Kidney tubule cell (primary cell): ENCODE data around the gene LSM7.
"Not testable (repeated sequence)": the region's sequence is repeated elsewhere in the genome, so short reads cannot be mapped to it uniquely, and the experiment has no call there.

ENCODE experiments used
- DNase-seq: peaks from one replicate; pipeline ENCODE4 v3.0.0-alpha.2; 2018; ENCODE audit warnings: low spot score

LSM7 gene

DNA sequence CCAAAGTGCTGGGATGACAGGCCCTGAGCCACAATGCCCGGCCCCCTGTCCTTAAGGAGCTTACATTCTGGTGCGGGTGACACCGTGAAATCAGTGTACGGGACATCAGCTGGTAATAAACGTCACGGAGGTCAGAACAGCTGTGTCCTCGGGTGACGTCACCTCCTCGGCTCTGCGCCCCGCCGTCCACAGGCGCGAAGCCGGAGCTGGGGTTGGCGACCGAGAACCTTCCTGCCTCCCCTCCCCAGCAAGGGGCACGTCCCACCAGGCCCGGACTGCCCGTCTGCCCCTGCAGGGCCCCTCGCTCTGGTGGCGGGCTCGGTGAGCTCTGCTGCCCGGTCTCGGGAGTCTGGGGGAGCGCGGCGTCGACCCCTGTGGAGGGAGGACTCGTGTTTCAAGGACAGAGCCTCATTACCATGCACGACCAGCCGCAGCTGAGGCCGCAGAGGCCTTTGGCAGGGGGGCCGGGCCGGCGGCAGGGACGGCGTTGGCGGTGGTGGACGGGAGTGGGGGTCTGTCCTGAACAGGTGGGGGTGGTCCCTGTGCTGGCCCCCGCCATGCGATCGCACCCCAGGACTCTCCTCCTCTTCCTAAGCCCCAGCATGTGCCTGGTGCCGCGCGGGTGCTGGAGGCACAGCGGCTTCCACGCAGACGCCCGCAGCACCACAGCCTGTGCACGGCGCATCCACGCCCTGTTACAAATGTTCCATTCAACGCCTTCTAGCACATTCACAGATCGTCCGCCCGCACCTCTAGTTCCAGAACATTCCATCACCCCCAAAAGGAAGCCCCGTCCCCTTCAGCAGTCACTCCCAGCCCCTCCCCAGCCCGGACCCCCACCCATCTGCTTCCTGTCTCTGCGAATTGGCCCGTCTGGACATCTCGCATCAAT, 25.8 kb downstream of the LSM7 start:
- DNase-seq = no peak

DNA sequence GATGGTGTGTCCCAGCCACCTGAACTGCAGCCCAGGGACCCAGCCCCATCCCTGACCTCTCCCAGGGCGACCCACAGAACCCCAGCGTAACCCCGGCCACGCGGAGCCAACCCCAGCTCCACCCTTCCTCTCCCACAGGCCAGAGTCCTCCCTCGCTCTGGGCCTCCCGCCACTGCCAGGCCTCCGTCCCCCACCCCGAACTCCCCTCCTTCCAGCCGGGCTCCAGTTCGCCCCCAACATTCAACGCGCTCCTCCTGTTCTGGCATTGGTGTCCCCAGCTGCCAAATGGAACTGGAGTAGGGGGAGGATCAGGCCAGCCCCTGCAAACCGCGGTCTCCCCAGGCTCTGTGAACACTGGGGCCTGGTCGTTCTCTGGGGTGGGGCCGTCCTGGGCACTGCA, 27.9 kb downstream of the LSM7 start:
- no peak for DNase-seq

DNA sequence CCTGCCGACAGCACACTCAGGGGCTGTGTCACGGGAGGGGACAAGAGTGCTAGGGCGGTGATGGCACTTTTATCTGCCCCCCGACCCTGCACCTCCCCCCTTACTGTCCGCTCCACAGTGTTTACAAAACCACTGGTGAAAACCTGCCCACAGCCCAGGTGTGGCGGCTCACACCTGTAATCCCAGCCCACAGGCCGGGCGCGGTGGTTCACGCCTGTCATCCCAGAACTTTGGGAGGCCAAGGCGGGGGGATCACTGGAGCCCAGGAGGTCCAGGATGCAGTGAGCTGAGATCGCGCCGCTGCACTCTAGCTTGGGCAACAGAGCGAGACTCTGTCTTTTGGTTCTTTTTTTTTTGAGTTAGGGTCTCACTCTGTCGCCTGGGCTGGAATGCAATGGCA, 32.2 kb downstream of the LSM7 start:
- no peak for DNase-seq

DNA sequence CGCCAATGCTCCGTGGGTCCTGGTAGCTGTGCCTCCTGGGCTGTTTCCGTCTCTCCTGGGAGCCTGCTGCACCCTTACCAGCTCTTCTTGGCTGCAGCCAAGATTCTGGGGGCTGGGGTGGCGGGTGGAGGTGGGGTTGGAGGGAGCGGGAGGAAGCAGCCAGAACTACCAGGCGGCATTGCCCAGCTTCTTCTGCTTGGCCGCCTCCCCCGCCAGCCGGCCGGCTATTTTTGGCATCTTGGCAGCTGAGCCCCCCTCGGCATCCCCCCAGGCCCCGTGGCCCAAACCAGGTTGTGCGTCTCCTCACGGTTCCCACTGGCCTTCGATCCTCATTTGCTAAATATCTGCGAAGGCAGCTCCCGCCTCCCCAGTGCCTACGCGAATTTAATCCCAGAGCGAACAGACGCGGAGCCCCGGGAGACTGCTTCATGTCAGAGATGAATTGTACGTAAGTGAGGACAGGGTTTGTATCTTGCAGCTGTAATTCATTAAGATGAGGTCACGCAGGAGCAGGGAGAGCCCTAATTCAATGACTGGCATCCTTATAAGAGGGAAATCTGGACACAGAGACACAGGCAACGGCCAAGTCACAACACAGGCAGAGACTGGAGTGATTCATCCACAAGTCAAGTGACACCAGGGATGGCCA, 33.6 kb downstream of the LSM7 start:
- DNase-seq = no peak

DNA sequence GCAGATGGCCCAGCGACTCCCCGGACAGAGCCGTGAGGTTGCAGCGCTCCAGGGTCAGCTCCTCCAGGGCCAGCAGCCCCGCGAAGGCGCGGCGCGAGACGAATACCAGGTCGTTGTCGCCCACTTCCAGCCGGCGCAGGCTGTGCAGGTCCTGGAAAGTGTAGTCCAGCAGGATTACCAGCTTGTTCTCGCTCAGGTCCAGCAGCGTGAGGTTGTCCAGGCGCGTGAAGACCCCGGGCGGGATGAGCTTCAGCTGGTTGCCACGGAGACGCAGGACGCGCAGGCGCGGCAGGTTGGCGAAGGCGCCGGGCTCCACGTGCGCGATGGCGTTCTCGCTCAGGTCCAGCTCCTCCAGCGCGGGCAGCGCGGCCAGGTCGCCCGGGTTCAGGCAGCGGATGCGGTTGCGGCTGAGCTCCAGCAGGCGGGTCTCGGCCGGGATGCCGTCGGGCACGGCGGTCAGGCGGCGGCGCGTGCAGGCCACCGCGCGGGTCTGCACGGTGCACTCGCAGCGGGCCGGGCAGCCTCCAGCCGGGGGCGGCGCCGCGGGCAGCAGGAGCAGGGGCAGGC, 37.1 kb downstream of the LSM7 start:
- DNase-seq = no peak

DNA sequence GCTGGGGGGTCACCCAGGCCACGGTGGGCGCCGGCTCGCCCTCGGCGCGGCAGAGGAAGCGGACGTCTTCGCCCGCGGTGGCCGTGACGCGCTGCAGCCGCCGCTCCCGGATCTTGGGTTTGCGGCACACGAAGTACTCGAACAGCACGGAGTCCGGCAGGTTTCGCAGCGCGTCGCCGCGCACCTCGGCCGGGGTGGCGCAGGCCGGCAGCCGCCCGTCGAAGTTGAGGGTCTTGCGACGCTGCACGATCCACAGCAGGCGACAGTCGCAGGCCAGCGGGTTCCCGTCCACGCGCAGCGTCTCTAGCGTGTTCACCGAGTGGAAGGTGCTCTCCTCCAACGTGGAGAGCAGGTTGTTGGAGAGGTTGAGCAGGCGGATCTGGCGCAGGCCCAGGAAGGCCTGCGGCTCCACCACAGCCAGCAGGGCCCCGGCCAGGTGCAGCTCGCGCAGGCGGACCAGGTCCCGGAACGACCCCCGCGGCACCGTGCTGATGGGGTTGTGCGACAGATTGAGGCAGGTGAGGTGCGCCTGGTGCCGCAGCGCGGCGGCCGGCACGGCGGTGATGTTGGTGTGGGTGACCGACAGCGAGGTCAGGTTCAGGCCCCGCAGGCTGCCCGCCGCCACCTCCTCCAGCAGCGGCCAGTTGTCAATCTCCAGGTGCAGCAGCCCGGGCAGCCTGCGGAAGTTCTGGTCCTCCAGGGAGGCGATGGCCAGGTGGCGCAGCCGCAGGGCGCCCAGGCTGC, 37.8 kb downstream of the LSM7 start:
- no peak for DNase-seq

GRCh38 chr19:2289714-2290435, 38.5 kb downstream of the LSM7 start:
- no peak for DNase-seq

GRCh38 chr19:2288818-2289713, 39.3 kb downstream of the LSM7 start:
- DNase-seq = no peak

DNA sequence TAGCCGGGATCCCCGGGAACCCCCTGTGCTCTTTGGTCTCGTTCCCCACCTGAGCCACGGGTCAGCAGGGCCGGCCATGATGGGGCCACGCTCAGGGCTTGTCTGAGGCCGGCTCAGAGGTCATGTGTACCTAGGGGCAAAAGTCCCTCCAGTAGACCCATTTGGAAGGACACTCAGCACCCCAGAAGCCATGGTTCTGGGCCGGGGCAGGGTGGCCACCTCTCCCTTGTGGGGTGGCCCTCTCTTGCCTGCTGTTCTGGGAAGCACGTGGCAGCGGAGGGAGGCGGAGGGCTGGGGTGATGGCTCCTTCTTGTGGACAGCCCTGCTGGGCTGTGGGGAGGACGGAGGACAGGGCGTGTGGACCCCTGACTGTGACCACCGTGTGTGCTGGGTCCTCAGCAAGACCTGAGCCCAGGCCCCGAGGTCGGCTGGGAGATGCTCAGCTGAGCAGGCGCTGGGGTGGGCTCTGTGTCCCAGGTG, 40.0 kb downstream of the LSM7 start:
- no peak for DNase-seq

DNA sequence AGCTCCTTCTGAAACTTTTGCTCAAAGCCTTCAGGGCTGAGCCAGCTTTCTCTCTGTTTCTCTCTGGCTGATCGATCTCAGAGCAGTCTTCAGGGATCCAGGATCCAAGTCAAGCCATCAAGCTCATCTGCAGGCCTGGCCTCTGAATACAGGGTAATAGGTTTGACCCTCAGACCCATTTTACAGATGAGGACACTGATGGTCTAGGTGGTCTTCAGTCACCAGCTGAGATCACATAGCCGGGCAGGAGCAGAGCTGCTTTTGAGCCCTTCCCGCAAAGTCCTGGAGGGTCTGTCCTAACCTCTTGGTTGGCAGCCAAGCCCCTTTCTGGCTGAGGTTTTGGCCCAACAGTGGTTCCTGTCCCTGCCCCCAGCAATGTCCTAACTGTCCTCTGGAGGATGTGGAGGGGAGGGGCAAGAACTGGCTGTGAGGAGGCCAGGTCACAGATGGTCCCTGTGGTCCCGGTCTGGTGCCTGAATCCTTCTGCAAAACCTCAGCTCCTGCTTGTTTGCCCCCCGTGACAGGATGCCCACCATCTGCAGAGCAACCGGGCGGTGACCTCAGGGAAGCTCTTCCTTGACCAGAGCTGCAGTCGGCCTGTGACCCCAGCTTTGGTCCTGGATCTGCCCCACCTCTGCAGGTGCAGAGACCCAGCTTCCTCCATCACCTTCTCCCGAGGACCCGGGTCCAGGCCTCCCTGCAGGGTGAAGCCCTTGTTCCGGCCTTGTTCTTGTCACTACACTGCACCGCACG, 40.6 kb downstream of the LSM7 start:
- no peak for DNase-seq

- no peak for DNase-seq
Observed at GRCh38 chr19:2286402-2287140, 41.8 kb downstream of the LSM7 start.

GRCh38 chr19:2283835-2284507, 44.4 kb downstream of the LSM7 start:
- DNase-seq = no peak

GRCh38 chr19:2282862-2283237, 45.5 kb downstream of the LSM7 start:
- no peak for DNase-seq

DNA sequence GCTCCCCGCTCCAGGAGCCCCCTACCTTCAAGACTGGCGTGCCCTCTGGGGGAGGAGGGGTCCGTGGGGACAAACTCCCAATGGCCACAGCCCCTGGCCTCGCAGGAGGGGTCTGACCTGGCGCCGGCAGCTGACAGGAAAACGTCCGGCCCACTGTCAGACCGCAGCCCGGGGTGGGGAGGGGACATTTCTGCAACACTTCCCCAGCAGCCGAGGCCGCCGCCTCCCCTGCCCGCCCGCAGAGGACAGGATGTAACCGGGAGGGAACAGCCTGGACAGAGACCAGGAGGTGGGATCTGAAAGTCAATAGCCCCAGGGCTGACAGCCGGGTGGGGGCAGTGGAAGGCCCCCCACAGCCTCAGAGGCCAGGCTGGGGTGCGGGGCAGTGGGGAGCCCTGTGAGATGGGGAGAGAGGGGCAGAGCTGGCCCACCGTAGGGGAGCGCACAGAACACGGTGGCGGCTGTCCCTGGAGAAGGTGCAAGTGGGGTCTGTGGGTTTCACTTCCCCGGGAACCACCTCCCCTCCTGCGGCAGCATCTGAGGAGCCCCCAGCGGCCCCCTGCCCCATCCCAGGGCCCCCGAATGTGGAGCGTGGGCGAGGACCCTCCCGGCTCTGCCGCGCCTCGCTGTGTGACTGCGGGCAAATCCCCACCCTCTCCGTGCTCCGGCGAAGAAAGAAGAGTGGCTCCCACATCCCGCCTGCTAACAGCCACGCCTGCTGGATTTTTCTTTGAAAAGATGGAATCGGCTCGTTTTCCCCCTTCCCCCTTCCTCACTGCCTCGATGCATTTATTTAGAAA, 46.1 kb downstream of the LSM7 start, which contains the start of gene PEAK3:
Gene PEAK3 (minus strand): TSS at position 114 of the 800 bp plus-strand sequence. CDS start 1,244 bp downstream, outside the sequence.
- peak; percentile 39 for DNase-seq

DNA sequence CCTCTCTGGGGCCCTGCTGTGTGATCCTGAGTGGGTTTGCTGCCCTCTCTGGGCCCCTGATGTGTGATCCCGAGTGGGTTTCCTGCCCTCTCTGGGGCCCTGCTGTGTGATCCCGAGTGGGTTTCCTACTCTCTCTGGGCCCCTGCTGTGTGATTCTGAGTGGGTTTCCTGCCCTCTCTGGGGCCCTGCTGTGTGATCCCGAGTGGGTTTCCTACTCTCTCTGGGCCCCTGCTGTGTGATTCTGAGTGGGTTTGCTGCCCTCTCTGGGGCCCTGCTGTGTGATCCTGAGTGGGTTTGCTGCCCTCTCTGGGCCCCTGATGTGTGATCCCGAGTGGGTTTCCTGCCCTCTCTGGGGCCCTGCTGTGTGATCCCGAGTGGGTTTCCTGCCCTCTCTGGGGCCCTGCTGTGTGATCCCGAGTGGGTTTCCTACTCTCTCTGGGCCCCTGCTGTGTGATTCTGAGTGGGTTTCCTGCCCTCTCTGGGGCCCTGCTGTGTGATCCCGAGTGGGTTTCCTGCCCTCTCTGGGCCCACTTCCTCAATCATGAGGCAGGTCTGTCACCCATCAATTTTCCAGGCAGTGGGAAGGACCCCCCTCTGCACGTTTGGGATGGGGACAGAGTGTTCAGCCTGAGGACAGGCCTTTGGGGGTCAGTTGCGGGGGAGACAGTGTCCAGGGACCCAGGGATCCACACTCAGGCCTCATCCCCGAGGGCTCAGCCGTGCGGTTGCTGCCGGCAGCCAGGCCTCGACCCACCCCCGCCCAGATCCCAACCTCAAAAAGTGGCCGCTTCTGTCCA, 46.9 kb downstream of the LSM7 start:
- not testable (repeated sequence) for DNase-seq

GRCh38 chr19:2280633-2281264, 47.6 kb downstream of the LSM7 start:
- no peak for DNase-seq
